HepG2 (cell line): ENCODE results near the gene RIPOR3. TPM values are rescaled to one million over a fixed set of nuclear protein-coding genes. Genes with fewer than 3 reads are reported as not detected.

ENCODE experiments used
- BRF2 ChIP-seq: sonication (generic); formaldehyde crosslinking; IDR thresholded peaks from 2 replicates; pipeline ENCODE4 v1.8.1; 2022; ENCODE audit warnings: mild to moderate bottlenecking, missing genetic modification reagents
- CAMTA2 ChIP-seq: sonication (generic); formaldehyde crosslinking; IDR thresholded peaks from 2 replicates; pipeline ENCODE4 v1.4.0; 2020; ENCODE audit warnings: mild to moderate bottlenecking, missing genetic modification reagents, borderline replicate concordance
- CEBPB ChIP-seq: IDR thresholded peaks from 2 replicates; pipeline ENCODE4 v1.6.1; 2011; ENCODE audit warnings: low read depth, low read length, improper control_type of control experiment, borderline replicate concordance
- ELF1 ChIP-seq: sonication (generic); formaldehyde crosslinking; IDR thresholded peaks from 2 replicates; pipeline ENCODE4 v1.4.0; 2020; ENCODE audit warnings: missing genetic modification reagents
- FOXO4 ChIP-seq: sonication (generic); formaldehyde crosslinking; conservative IDR thresholded peaks from 2 replicates; pipeline ENCODE4 v1.8.1; 2023; ENCODE audit warnings: missing genetic modification reagents
- GATA4 ChIP-seq: sonication (generic); IDR thresholded peaks from 2 replicates; pipeline ENCODE4 v1.6.1; 2016; ENCODE audit warnings: antibody characterized with exemption, low read depth, borderline replicate concordance
- HNRNPH1 ChIP-seq: fragments of 200-400 bp; formaldehyde crosslinking; optimal IDR thresholded peaks from 2 replicates; pipeline ENCODE3; 2017; ENCODE audit warnings: mild to moderate bottlenecking, low read depth, low read length
- MBD4 ChIP-seq: IDR thresholded peaks from 2 replicates; pipeline ENCODE4 v1.6.1; 2012; ENCODE audit warnings: low read length, inconsistent platforms, borderline replicate concordance
- NFAT5 ChIP-seq: sonication (generic); formaldehyde crosslinking; IDR thresholded peaks from 2 replicates; pipeline ENCODE4 v1.4.0; 2020; ENCODE audit warnings: missing genetic modification reagents
- NPAS2 ChIP-seq: sonication (generic); formaldehyde crosslinking; IDR thresholded peaks from 2 replicates; pipeline ENCODE4 v1.8.0; 2022; ENCODE audit warnings: mild to moderate bottlenecking, missing genetic modification reagents, borderline replicate concordance
- SALL2 ChIP-seq: sonication (generic); formaldehyde crosslinking; IDR thresholded peaks from 2 replicates; pipeline ENCODE4 v1.8.1; 2023; ENCODE audit warnings: mild to moderate bottlenecking, missing genetic modification reagents, inconsistent platforms
- SSRP1 ChIP-seq: IDR thresholded peaks from 2 replicates; pipeline ENCODE4 v1.6.1; 2016; ENCODE audit warnings: control low read depth
- ZBTB14 ChIP-seq: sonication (generic); formaldehyde crosslinking; IDR thresholded peaks from 2 replicates; pipeline ENCODE4 v1.4.0; 2020; ENCODE audit warnings: missing genetic modification reagents
- ZNF335 ChIP-seq: sonication (generic); formaldehyde crosslinking; IDR thresholded peaks from 2 replicates; pipeline ENCODE4 v1.4.0; 2020; ENCODE audit warnings: missing genetic modification reagents
- ZNF432 ChIP-seq: sonication (generic); formaldehyde crosslinking; IDR thresholded peaks from 2 replicates; pipeline ENCODE4 v1.5.0; 2020; ENCODE audit warnings: missing genetic modification reagents, mild to moderate bottlenecking, borderline replicate concordance
- ZNF549 ChIP-seq: sonication (generic); formaldehyde crosslinking; IDR thresholded peaks from 2 replicates; pipeline ENCODE4 v1.5.0; 2020; ENCODE audit warnings: missing genetic modification reagents
- polyA plus RNA-seq, 8 experiments: library from polyadenylated mRNA; depleted of rRNA in 3 of 8; stranded (reverse) in 7 of 8; unstranded in 1 of 8; fragments of >200 nt; fragmentation: Illumina TruSeq in 4 of 8; extraction: Trizol in 4 of 8; gene quantifications; 2 replicates each; pipeline versions ENCODE4 v1.2.1 to v1.2.3, GENCODE V29; 2011 to 2016; ENCODE audit warnings: low read depth in 4 of 8, missing spikeins in 1 of 8, mixed read lengths in 1 of 8; ENCODE audit not compliant: insufficient read depth in 1 of 8
- total RNA-seq, 5 experiments: library from RNA; depleted of rRNA; stranded (reverse); fragments of >200 nt; fragmentation: Illumina TruSeq; extraction: Trizol; gene quantifications; 2 replicates each; pipeline ENCODE4 v1.2.3, GENCODE V29; 2016; ENCODE audit warnings: low read depth in 1 of 5
- TF ChIP-seq, protein P1 (sequence below): sonication (generic); formaldehyde crosslinking; IDR thresholded peaks from 2 replicates; pipeline ENCODE4 v1.5.0; 2020; ENCODE audit warnings: mild to moderate bottlenecking, missing genetic modification reagents

RIPOR3 gene
- total and polyA plus RNA-seq, 2 of the 13 experiments (the other 11 are each of a cell fraction or from before 2014, with no cell fraction given): 0.18 TPM; not detected in 1

GRCh38 chr20:50731055-50731929 lies 40.0 kb upstream of the RIPOR3 start, which contains the start of gene PARD6B (continued):
- TF ChIP-seq NFAT5 (CRISPR knock-in tag) (peak; percentile 83), ZNF432 (CRISPR knock-in tag) (no peak), ZNF549 (CRISPR knock-in tag) (peak; percentile 69; the same call in 1 of the 2 replicates), CAMTA2 (CRISPR knock-in tag) (no peak), CEBPB (peak; percentile 99), ZBTB14 (peak; percentile 99), SSRP1 (no peak), MBD4 (no peak), HNRNPH1 (no peak), ZNF335 (CRISPR knock-in tag) (no peak), FOXO4 (CRISPR knock-in tag) (no peak), ELF1 (CRISPR knock-in tag) (peak; percentile 89), NPAS2 (no peak), GATA4 (peak; percentile 81; the same call in 1 of the 2 replicates), BRF2 (CRISPR knock-in tag) (no peak), SALL2 (CRISPR knock-in tag) (peak; percentile 97)
- TF ChIP-seq, protein P1, sequence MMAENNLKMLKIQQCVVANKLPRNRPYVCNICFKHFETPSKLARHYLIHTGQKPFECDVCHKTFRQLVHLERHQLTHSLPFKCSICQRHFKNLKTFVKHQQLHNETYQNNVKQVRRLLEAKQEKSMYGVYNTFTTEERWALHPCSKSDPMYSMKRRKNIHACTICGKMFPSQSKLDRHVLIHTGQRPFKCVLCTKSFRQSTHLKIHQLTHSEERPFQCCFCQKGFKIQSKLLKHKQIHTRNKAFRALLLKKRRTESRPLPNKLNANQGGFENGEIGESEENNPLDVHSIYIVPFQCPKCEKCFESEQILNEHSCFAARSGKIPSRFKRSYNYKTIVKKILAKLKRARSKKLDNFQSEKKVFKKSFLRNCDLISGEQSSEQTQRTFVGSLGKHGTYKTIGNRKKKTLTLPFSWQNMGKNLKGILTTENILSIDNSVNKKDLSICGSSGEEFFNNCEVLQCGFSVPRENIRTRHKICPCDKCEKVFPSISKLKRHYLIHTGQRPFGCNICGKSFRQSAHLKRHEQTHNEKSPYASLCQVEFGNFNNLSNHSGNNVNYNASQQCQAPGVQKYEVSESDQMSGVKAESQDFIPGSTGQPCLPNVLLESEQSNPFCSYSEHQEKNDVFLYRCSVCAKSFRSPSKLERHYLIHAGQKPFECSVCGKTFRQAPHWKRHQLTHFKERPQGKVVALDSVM: peak; percentile 98
